Measurements from ENCODE around the gene PIWIL4. TPM values are rescaled to one million over a fixed set of nuclear protein-coding genes. Genes with fewer than 3 reads are reported as not detected.

Gene PIWIL4
- polyA plus RNA-seq, 1 of the 3 experiments (the other 2 are of a cell fraction): 1.7 TPM

- Histone ChIP-seq H3K9me3 (no peaks in the 10 kb centered on the region), H3K4me3 (ENCODE audit: low read depth in 2 of 2, low read length in 1 of 2) (no peak overlapping the region), H3K9me2 (no peaks in the 10 kb centered on the region), H3K36me3 (replicated peaks in 1 of 2; ENCODE audit: control insufficient read depth in 1 of 2, insufficient read depth in 2 of 2, low read length in 1 of 2) (no peaks in the 10 kb centered on the region), H3K4me2 (no peak overlapping the region), H3K79me2 (ENCODE audit: insufficient read depth) (no peaks in the 10 kb centered on the region), H3K4me1 (ENCODE audit: control insufficient read depth in 1 of 2, insufficient read depth in 2 of 2, low read depth in 1 of 2, low read length in 1 of 2) (no peaks in the 10 kb centered on the region; a peak in 1 of 4 replicates), H3K27me3 (ENCODE audit: insufficient read depth) (no peaks in the 10 kb centered on the region), H4K20me1 (ENCODE audit: insufficient read depth) (no peaks in the 10 kb centered on the region), H3K9ac (no peak overlapping the region), H2AFZ (ENCODE audit: low read depth) (no peak overlapping the region), H3F3A (replicated peaks; ENCODE audit: insufficient read depth) (no peaks in the 10 kb centered on the region), H3K27ac (ENCODE audit: low read depth in 2 of 2, low read length in 1 of 2) (no peak overlapping the region)
- TF ChIP-seq CHD2 (IDR thresholded peaks at IDR 0.05; ENCODE audit: low read length, partially characterized antibody): no peak
- TF ChIP-seq YY1 (IDR thresholded peaks at IDR 0.05; ENCODE audit: low read depth): no peak
- no peak for TF ChIP-seq RAD21 (IDR thresholded peaks at IDR 0.05; ENCODE audit: low read length)
- no peak for TF ChIP-seq EZH2phosphoT487 (IDR thresholded peaks at IDR 0.05; ENCODE audit: borderline replicate concordance, low read depth)
- no peak for TF ChIP-seq TCF12 (IDR thresholded peaks at IDR 0.05)
- no peak for DNase-seq
- 94% methylated on average over 5 of the region's 6 CpGs for WGBS (ENCODE audit: low lambda C conversion rate)
- CTCF ChIA-PET: interaction anchor here (0.6 to 2.6 kb wide), 5 partner anchors 8 to 678 kb away, joined by 3 to 16 read pairs (median 3); no protein-coding TSS in a partner anchor
- POLR2A ChIA-PET: no interaction called here
Observed at GRCh38 chr11:94595076-94595475, 27.9 kb downstream of the PIWIL4 start.

GRCh38 chr11:94597896-94598295, 30.7 kb downstream of the PIWIL4 start:
- H3K4me2 ChIP-seq: no peak overlapping the region
- ChIA-PET CTCF (interaction anchor here (2.6 kb wide), 1 partner anchor 25 kb away, joined by 16 read pairs; no protein-coding TSS in a partner anchor), POLR2A (no interaction called here)
- H3K9ac ChIP-seq: no peak overlapping the region
- no peak overlapping the region for H3K27ac ChIP-seq (ENCODE audit: low read depth in 2 of 2, low read length in 1 of 2)
- no peaks in the 10 kb centered on the region for H3K36me3 ChIP-seq (replicated peaks in 1 of 2; ENCODE audit: control insufficient read depth in 1 of 2, insufficient read depth in 2 of 2, low read length in 1 of 2)
- TF ChIP-seq POLR2AphosphoS5 (IDR thresholded peaks at IDR 0.05; ENCODE audit: low read depth, low read length) (no peak), RAD21 (IDR thresholded peaks at IDR 0.05; ENCODE audit: low read length) (peak; percentile 35), YY1 (IDR thresholded peaks at IDR 0.05; ENCODE audit: low read depth) (no peak), CTCF (IDR thresholded peaks at IDR 0.05) (peak; percentile 9; the same call in 1 of the 2 replicates)
- H4K20me1 ChIP-seq (ENCODE audit: insufficient read depth): no peaks in the 10 kb centered on the region
- no peak overlapping the region for H3K4me3 ChIP-seq (ENCODE audit: low read depth in 2 of 2, low read length in 1 of 2)
- H3K27me3 ChIP-seq (ENCODE audit: insufficient read depth): no peaks in the 10 kb centered on the region
- no peak overlapping the region for H2AFZ ChIP-seq (ENCODE audit: low read depth)
- H3F3A ChIP-seq (replicated peaks; ENCODE audit: insufficient read depth): no peaks in the 10 kb centered on the region
- no peak for DNase-seq
- H3K4me1 ChIP-seq (ENCODE audit: control insufficient read depth in 1 of 2, insufficient read depth in 2 of 2, low read depth in 1 of 2, low read length in 1 of 2): no peaks in the 10 kb centered on the region
- no peaks in the 10 kb centered on the region for H3K9me3 ChIP-seq
- WGBS (ENCODE audit: low lambda C conversion rate): 98% methylated on average over 2 of the region's 2 CpGs
- no peaks in the 10 kb centered on the region for H3K79me2 ChIP-seq (ENCODE audit: insufficient read depth)
- no peaks in the 10 kb centered on the region for H3K9me2 ChIP-seq

- no peaks in the 10 kb centered on the region for H3K4me1 ChIP-seq (ENCODE audit: control insufficient read depth in 1 of 2, insufficient read depth in 2 of 2, low read depth in 1 of 2, low read length in 1 of 2)
- POLR2A ChIA-PET: no interaction called here
- no peaks in the 10 kb centered on the region for H4K20me1 ChIP-seq (ENCODE audit: insufficient read depth)
- no peak for DNase-seq
- no peak overlapping the region for H3K4me3 ChIP-seq (ENCODE audit: low read depth in 2 of 2, low read length in 1 of 2)
- no peak overlapping the region for H3K27ac ChIP-seq (ENCODE audit: low read depth in 2 of 2, low read length in 1 of 2)
- H3K79me2 ChIP-seq (ENCODE audit: insufficient read depth): no peaks in the 10 kb centered on the region
- TF ChIP-seq PBX3 (IDR thresholded peaks at IDR 0.05): no peak
- no peak for TF ChIP-seq TCF12 (IDR thresholded peaks at IDR 0.05)
- TF ChIP-seq CHD2 (IDR thresholded peaks at IDR 0.05; ENCODE audit: low read length, partially characterized antibody): no peak
- no peak for TF ChIP-seq NFIC (IDR thresholded peaks at IDR 0.05; ENCODE audit: borderline replicate concordance)
- no peak for TF ChIP-seq MXI1 (IDR thresholded peaks at IDR 0.05; ENCODE audit: low read depth, low read length)
- no peak for TF ChIP-seq ZBTB33 (IDR thresholded peaks at IDR 0.05; ENCODE audit: borderline replicate concordance, low read depth)
- TF ChIP-seq RXRA (IDR thresholded peaks at IDR 0.05; ENCODE audit: borderline replicate concordance, low read depth): no peak
- TF ChIP-seq GABPA (IDR thresholded peaks at IDR 0.05; ENCODE audit: low read depth): no peak
- TF ChIP-seq EZH2phosphoT487 (IDR thresholded peaks at IDR 0.05; ENCODE audit: borderline replicate concordance, low read depth): no peak
- no peak for TF ChIP-seq TEAD4 (IDR thresholded peaks at IDR 0.05; ENCODE audit: borderline replicate concordance, insufficient read depth)
- no peak for TF ChIP-seq SIN3A (IDR thresholded peaks at IDR 0.05; ENCODE audit: borderline replicate concordance, low read depth, low read length)
- H3K9me3 ChIP-seq: no peaks in the 10 kb centered on the region
- H3K4me2 ChIP-seq: no peak overlapping the region
- H3K9ac ChIP-seq: no peak overlapping the region
- H3K27me3 ChIP-seq (ENCODE audit: insufficient read depth): no peaks in the 10 kb centered on the region
- H2AFZ ChIP-seq (ENCODE audit: low read depth): no peak overlapping the region
- no peaks in the 10 kb centered on the region for H3K36me3 ChIP-seq (replicated peaks in 1 of 2; ENCODE audit: control insufficient read depth in 1 of 2, insufficient read depth in 2 of 2, low read length in 1 of 2)
- CTCF ChIA-PET: interaction anchor here (0.8 kb wide), 1 partner anchor 298 kb away, joined by 4 read pairs; no protein-coding TSS in a partner anchor
- no peaks in the 10 kb centered on the region for H3F3A ChIP-seq (replicated peaks; ENCODE audit: insufficient read depth)
- H3K9me2 ChIP-seq: no peaks in the 10 kb centered on the region
- WGBS (ENCODE audit: low lambda C conversion rate): 41% methylated on average over 3 of the region's 3 CpGs
Observed at GRCh38 chr11:94599510-94599909, 32.3 kb downstream of the PIWIL4 start.

Measured in SK-N-SH (cell line).